Activated naive CD4-positive, alpha-beta T cell treated with Interleukin-2 at 50 U/mL for 16 hours (primary cell): Measurements from ENCODE around the gene NPB.
"Not testable (repeated sequence)": the region's sequence is repeated elsewhere in the genome, so short reads cannot be mapped to it uniquely, and the experiment has no call there.

ENCODE experiments used
- DNase-seq: peaks from one replicate; pipeline ENCODE4 v3.0.0-alpha.2; 2020

Gene NPB

GRCh38 chr17:81913394-81914102, 11.5 kb downstream of the NPB start:
- no peak for DNase-seq

- DNase-seq: no peak
Observed at GRCh38 chr17:81914103-81914850, 12.2 kb downstream of the NPB start.

GRCh38 chr17:81915331-81915730, 13.3 kb downstream of the NPB start:
- no peak for DNase-seq

- no peak for DNase-seq
Observed at GRCh38 chr17:81916234-81917001, 14.4 kb downstream of the NPB start.

GRCh38 chr17:81917565-81918332, 15.7 kb downstream of the NPB start, which contains the start of gene SIRT7:
Gene SIRT7, minus strand, starts transcription at chr17:81918176. Its CDS starts 45 bp downstream, at chr17:81918131.
- DNase-seq: peak; percentile 77

GRCh38 chr17:81918333-81918669, 16.3 kb downstream of the NPB start:
- DNase-seq: not testable (repeated sequence)

GRCh38 chr17:81918832-81919545, 17.0 kb downstream of the NPB start:
- DNase-seq: no peak

GRCh38 chr17:81920612-81921536, 18.8 kb downstream of the NPB start:
- DNase-seq: no peak

GRCh38 chr17:81921537-81921862, 19.5 kb downstream of the NPB start:
- no peak for DNase-seq

GRCh38 chr17:81921996-81922565, 20.0 kb downstream of the NPB start:
- no peak for DNase-seq

- no peak for DNase-seq
Observed at GRCh38 chr17:81922566-81923301, 20.7 kb downstream of the NPB start.

GRCh38 chr17:81923302-81924260, 21.5 kb downstream of the NPB start:
- no peak for DNase-seq

- no peak for DNase-seq
Observed at GRCh38 chr17:81924557-81925532, 22.8 kb downstream of the NPB start.

- no peak for DNase-seq
Observed at GRCh38 chr17:81925860-81926450, 23.9 kb downstream of the NPB start.

- peak; percentile 78 for DNase-seq
Observed at GRCh38 chr17:81926451-81927151, 24.6 kb downstream of the NPB start.

- no peak for DNase-seq
Observed at GRCh38 chr17:81927152-81927652, 25.2 kb downstream of the NPB start.
